ENCODE results near the gene STMN1. TPM values are rescaled to one million over a fixed set of nuclear protein-coding genes. Genes with fewer than 3 reads are reported as not detected.

STMN1 gene
- total and polyA plus RNA-seq, 11 donors = 21.1 to 95.2 (median 46.4) TPM

GRCh38 chr1:25875154-25875855 is 30.9 kb downstream of the STMN1 start, which contains the start of gene PAQR7:
Gene PAQR7 (minus strand): TSS chr1:25875708. CDS start chr1:25863839, 11,869 bp downstream.
- peaks cover 0 to 3% (median 0%) of the 10 kb centered on the region in 9 donors for H3K36me3 ChIP-seq
- 1 to 2% (median 1%) methylated on average over 48 to 75 of the region's 75 CpGs for whole genome bisulfite sequencing, 4 donors
- peak within 1 kb of the TSS; percentile 39 to 88 (median 66) for H3K4me3 ChIP-seq
- ATAC-seq = peak; percentile 61 to 88 (median 87)
- no peaks in the 10 kb centered on the region for H3K27me3 ChIP-seq
- TF ChIP-seq POLR2A (IDR thresholded peaks at IDR 0.05) (peak; percentile 31 to 42), CTCF (IDR thresholded peaks at IDR 0.05) (peak in 3 of 12 donors; percentile 4 to 14 (median 9))
- H3K9me3 ChIP-seq = no peaks in the 10 kb centered on the region
- H3K4me1 ChIP-seq = peaks cover 0 to 43% (median 25%) of the 10 kb centered on the region in 12 donors
- peak within 1 kb of the TSS in 11 of 12 donors; percentile 33 to 90 (median 69) for H3K27ac ChIP-seq
- DNase-seq = peak; percentile 73 to 87 (median 82)
- intact Hi-C loops (cut with DNase I) = loop anchor here in 1 of 10 donors (10.0 kb wide), 1 partner anchor 51 kb away; no protein-coding TSS in a partner anchor

- peak overlapping the region in 6 of 12 donors; percentile 58 to 90 (median 70) for H3K27ac ChIP-seq
- intact Hi-C loops (cut with DNase I) = loop anchor here in 1 of 10 donors (10.0 kb wide), 1 partner anchor 50 kb away; no protein-coding TSS in a partner anchor
- H3K9me3 ChIP-seq = no peaks in the 10 kb centered on the region
- TF ChIP-seq POLR2A (IDR thresholded peaks at IDR 0.05) (no peak), CTCF (IDR thresholded peaks at IDR 0.05) (no peak)
- H3K4me3 ChIP-seq = peak overlapping the region; percentile 39 to 88 (median 66)
- H3K4me1 ChIP-seq = peaks cover 0 to 43% (median 25%) of the 10 kb centered on the region in 12 donors
- ATAC-seq (peak in 2 of 4 donors; percentile 1 to 2), DNase-seq (no peak)
- H3K36me3 ChIP-seq = peaks cover 0 to 3% (median 0%) of the 10 kb centered on the region in 9 donors
- 29 to 50% (median 43%) methylated on average over 5 to 8 of the region's 8 CpGs for WGBS, 4 donors
- H3K27me3 ChIP-seq = no peaks in the 10 kb centered on the region
These were observed 31.5 kb downstream of the STMN1 start for GRCh38 chr1:25874635-25875153.

- Histone ChIP-seq H3K4me3 (peak overlapping the region in 6 of 12 donors; percentile 52 to 88 (median 74)), H3K36me3 (peaks cover 0 to 8% (median 0%) of the 10 kb centered on the region in 9 donors), H3K4me1 (peaks cover 0 to 43% (median 25%) of the 10 kb centered on the region in 12 donors), H3K27me3 (no peaks in the 10 kb centered on the region), H3K27ac (peak overlapping the region in 3 of 12 donors; percentile 69 to 90 (median 85)), H3K9me3 (no peaks in the 10 kb centered on the region)
- WGBS, 4 donors = 97 to 100% (median 99%) methylated on average over 3 of the region's 3 CpGs
- TF ChIP-seq POLR2A (IDR thresholded peaks at IDR 0.05) = no peak
- no peak for TF ChIP-seq CTCF (IDR thresholded peaks at IDR 0.05)
- intact Hi-C loops (cut with DNase I) = loop anchor here in 1 of 10 donors (10.0 kb wide), 1 partner anchor 49 kb away; no protein-coding TSS in a partner anchor
- ATAC-seq (no peak), DNase-seq (no peak)
These were observed 32.0 kb downstream of the STMN1 start for GRCh38 chr1:25874209-25874608.

- Histone ChIP-seq H3K36me3 (peaks cover 0 to 10% (median 0%) of the 10 kb centered on the region in 9 donors), H3K27me3 (no peaks in the 10 kb centered on the region), H3K4me1 (peaks cover 0 to 43% (median 25%) of the 10 kb centered on the region in 12 donors), H3K4me3 (no peak overlapping the region), H3K9me3 (no peaks in the 10 kb centered on the region), H3K27ac (no peak overlapping the region)
- ATAC-seq (no peak), DNase-seq (no peak)
- TF ChIP-seq POLR2A (IDR thresholded peaks at IDR 0.05) (no peak), CTCF (IDR thresholded peaks at IDR 0.05) (no peak)
- intact Hi-C loops (cut with DNase I) = loop anchor here in 1 of 10 donors (10.0 kb wide), 1 partner anchor 48 kb away; no protein-coding TSS in a partner anchor
- 80 to 94% (median 86%) methylated on average over 3 of the region's 3 CpGs for WGBS, 4 donors
These were observed 33.1 kb downstream of the STMN1 start for GRCh38 chr1:25873120-25873519.

Data from heart left ventricle (tissue), 16 donors.